HG03139 (cell line): ENCODE results near the gene LRMDA.

Source experiments
- ATAC-seq: cut with Tn5 transposase; IDR thresholded peaks from one replicate; pipeline ENCODE4 v1.9.1; 2021; ENCODE audit not compliant: unreplicated experiment

LRMDA gene

GRCh38 chr10:76396134-76396533, 964.7 kb downstream of the LRMDA start:
- ATAC-seq = no peak

DNA sequence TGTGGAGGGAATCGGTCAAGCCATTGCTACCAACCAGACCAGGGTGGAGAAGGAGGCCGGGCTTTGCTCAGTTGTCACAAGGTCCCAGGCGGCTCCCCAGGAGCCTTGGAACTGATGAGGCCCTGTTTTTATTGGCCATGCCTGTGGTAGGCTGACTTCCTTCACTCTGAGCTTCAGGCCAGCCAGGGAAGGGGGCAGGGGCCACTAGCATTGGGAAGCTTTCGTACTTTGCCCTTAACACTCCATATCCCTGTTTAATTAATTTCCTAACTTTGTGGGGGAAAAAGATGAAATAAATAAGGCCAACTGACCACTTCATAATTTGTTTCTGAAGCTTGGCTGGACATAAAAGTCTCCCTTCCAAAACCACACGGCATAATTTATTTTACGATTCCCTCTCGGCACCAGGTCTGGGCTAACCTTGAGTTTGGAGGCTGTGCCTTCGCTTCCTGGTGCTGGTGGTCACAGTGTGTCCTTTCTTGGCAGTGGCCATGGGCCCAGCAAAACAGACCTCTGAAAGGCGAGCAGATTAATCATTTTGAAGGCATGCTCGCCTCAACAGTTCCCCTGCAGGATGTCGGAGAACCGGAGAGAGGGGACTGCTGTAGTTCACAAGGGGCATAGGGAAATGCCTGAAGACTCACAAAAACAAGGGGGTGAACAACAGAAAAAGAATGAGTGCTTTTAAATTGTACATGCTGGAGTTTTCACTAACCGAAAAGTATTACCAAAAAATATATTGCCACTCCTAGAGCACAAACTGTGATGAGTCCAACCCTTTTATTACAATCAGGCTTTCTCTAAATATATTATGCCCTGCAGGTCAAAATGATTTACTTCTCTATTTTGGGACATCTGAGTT, 966.0 kb downstream of the LRMDA start:
- ATAC-seq = no peak

- no peak for ATAC-seq
These were observed 966.8 kb downstream of the LRMDA start for GRCh38 chr10:76398043-76398710.

DNA sequence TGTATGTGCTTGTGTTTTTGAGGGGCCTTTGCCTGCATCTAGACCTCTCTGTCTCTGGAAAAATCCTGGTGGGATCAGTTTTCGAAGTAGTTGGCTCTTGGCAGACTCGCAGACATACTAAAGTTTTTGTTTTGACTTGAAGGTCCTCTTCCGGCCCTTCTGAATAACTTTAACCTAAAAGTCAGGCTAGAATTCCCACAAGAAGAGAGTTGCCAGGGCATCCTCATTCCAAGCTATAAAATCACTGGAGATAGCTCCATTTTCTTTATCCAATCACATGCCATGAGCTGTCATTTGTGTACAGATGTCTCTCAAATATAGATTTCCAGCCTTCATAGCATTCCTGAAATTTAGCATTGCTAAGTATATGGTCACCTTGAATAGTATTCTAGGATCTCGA, 967.8 kb downstream of the LRMDA start:
- no peak for ATAC-seq

DNA sequence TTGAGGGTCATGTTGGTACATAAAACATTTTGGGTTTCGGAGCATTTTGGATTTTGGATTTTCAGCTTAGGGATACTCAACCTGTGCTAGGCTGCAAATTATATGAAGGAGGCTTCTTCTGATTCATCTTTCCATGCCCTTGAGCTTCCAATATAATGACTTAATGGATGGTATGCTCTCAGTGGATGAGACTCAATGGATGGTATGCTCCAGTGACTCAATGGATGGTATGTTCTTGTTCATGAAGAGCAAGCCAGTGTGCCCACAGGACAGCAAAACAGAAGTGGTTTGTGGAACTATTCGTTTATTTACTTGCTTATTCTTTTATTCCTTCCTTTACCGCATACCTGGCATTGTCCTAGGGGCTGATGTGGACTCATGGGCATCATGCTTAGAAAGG, 969.6 kb downstream of the LRMDA start:
- ATAC-seq = no peak

DNA sequence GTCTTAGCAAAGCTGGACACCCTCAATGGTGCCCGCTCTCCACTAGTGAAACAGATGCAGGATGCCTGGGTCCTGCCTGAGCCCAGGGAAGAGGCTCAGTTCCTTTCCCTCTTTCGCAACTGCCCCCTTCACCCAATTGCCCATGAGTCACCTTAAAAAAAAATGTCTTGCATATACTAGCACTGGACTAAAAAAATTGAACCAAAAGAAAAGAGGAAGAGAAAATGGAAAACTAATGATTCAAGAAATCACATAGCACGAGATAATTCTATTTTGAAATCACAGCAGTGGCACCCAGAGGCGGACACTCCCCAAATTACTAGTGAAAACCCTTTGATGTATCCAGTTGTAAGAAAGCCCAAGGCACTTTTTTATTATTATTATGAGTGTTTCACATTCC, 972.5 kb downstream of the LRMDA start:
- ATAC-seq = no peak

DNA sequence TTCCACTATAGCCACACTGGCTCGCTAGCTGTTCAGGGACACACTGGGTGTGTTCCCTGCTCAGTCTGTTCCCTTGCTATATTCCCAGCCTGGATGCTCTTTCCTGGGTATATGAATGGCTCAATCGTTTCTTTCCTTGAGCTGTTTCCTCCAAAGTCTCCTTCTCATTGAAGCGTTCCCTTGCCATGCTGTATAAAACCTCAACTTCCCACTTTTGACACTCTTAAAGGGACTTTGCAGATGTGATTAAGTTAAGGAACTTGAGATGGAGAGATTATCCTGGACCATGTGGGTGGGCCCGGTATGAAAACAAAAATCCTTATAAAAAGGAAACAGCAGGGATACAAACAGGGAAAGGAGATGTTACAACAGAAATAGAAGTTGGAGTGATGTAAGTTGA, 973.1 kb downstream of the LRMDA start:
- no peak for ATAC-seq

DNA sequence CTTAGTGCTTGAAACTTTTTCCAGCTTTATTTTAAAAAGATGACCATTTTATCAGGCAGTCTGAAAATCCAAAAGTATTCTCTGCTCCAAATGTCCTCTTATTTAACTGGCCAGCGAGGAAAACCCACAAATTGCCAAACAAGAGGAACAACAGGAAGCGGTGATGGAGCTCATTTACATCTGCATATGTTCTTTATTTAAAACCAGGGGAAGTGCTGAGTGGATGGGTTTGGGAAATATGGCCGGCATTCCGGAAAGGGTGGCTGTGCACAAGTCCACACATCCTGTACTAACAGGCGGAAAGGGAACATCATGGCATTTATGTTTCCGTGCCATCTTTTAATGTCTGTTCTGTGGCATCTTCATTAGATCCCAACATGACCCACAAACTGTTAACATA, 974.5 kb downstream of the LRMDA start:
- ATAC-seq = no peak

DNA sequence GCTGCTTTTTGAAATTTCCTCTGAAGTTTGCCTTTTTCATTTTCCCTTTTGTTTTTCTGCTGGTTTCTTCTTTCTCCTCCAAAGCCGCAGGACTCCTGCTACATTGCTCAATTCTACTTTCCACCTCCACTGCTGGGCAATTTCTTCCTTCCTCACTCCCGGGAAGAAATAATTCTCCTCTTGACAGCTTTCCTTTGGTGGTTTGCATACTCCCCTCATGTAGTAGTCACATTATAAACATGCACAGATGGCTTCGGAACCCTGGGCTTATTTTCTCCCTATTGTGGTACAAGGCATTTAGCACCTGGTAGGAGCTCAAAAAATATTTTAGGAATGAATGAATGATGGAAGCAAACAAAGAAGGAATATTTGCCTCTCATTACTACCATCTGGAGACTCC, 977.2 kb downstream of the LRMDA start:
- no peak for ATAC-seq

- no peak for ATAC-seq
These were observed 980.5 kb downstream of the LRMDA start for GRCh38 chr10:76411729-76412435.

GRCh38 chr10:76415554-76415953, 984.1 kb downstream of the LRMDA start:
- ATAC-seq = no peak

- no peak for ATAC-seq
These were observed 985.2 kb downstream of the LRMDA start for GRCh38 chr10:76416642-76417041.

GRCh38 chr10:76420725-76421124, 989.3 kb downstream of the LRMDA start:
- ATAC-seq = no peak

- ATAC-seq = no peak
These were observed 991.3 kb downstream of the LRMDA start for GRCh38 chr10:76422769-76423168.

GRCh38 chr10:76428551-76429367, 997.3 kb downstream of the LRMDA start:
- ATAC-seq = no peak

DNA sequence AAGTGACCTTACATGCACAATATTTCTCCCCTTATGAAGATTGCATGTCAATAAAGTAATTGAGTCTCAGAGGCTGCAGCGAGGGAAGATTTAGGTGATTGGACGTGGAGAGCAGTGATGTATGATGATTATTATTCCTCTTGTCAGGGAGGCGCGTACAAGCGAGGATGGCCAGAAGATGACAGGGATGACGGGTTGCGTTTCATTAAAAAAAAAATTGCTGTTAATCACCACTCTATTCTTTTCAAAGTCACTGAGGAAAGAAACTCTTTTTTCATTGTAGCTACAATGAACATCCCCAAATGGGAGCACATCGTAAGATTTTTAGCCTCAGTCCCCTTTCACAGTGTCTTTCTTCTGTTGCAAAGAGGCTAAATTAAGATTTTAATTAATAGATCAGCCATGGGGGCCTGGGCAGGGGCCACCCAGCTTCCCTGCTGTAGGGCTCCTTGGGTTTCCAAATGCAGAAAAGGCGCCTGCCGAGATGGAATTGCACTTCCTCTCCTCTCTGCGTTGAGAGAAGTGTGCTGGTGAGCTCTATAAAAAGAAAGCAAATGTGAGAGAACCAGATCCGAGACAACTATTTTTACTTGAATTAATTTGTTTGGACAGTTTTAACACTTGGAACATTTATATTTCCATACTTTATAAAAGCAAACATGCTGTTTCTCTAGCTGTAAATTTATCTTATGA, 998.1 kb downstream of the LRMDA start:
- ATAC-seq = no peak

DNA sequence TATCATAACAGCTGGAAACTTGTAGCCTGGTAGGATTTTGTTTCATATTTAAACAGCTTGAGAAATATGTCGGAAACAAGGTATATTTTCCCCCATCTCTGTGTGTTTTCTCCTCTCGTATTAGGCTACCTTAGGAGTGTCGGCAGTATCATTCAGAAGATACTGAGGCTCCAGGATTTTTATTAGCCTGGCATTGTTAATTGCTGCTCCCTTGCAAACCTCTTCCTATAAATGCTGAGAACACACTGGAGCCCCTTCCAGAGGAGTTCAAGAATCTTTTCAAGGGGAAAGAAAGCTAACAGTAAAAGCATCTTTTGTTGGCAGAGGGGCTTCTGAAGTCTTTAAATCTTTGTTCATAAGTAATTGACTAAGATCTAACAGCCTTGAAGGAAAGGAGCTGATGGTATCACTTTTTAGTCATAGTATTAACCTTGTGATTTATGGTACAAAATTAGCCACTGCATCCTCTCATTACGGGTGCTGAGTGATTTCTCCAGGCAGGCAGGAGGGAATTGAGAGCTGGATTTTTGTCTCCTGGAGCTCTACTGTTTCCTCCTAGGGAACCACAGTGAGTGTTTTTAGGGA, 998.7 kb downstream of the LRMDA start:
- no peak for ATAC-seq

DNA sequence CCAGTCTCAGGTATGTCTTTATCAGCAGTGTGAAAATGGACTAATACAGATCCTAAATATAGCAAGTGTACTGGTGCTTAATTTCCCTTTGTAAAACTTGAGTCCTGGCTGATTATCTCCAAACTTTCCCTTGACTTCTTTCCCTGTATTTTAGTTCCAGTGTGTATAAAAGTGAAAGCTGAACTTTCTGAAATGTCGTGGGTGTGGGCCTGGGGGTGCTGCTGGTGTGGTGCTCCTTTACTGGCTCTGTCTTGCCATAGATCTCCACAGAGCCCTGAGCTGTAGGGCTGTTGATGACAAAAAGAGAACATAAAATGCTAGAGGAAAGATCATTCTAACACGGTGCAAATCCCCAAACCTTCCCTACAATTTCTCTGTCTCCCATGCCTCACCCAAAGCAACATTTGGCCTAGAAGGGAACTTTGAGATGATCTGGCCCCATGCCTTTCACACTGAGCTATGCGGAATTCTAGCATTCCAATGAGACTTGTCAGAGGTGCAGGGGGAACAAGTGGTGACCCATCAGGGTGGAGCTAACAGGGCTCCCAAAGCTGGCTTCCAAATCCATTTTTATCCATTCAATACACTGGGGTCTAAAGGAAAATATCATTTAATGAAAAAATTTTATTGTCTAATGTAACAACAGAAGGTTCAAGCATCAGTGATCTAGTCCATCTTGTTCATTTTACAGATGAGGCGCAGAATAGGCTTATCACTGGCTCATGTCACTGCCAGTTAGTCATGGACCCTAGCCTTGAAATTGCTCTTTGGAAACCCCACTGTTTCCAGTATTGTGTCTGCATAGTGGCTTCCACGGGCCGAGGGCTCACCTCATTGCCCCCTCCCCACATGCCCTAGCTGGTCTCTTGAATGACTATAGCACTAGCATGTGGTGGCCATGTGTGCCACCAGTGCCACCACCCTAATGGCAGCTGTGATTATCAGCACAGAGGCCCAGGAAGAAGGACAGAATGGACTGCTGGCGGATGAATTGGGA, 1000.9 kb downstream of the LRMDA start:
- ATAC-seq = no peak
